Transverse colon (tissue), 4 donors: ENCODE results near the gene TDRD9. TPM values are rescaled to one million over a fixed set of nuclear protein-coding genes. Genes with fewer than 3 reads are reported as not detected.

Source experiments
- DNase-seq: peaks from one replicate; pipeline ENCODE4 v3.0.0-alpha.2; 2019
- H3K27ac ChIP-seq, 4 donors: fragments of 200-600 bp; sonication (generic); 2 replicates each; pipeline ENCODE4 v1.5.1; 2016 to 2018; ENCODE audit warnings: inconsistent platforms in 4 of 4
- H3K27me3 ChIP-seq: fragments of 200-600 bp; sonication (generic); 2 replicates; pipeline ENCODE4 v1.5.1; 2017; ENCODE audit warnings: inconsistent platforms
- H3K36me3 ChIP-seq, 4 donors: fragments of 200-600 bp; sonication (generic); 2 replicates each; pipeline ENCODE4 v1.5.1; 2017 to 2019; ENCODE audit warnings: inconsistent platforms in 4 of 4
- H3K4me1 ChIP-seq, 4 donors: fragments of 200-600 bp; sonication (generic); 2 replicates each; pipeline ENCODE4 v1.5.1; 2017 to 2020; ENCODE audit warnings: inconsistent platforms in 4 of 4
- H3K4me3 ChIP-seq, 4 donors: fragments of 200-600 bp; sonication (generic); 1 replicate in 1 of 4; 2 replicates in 3 of 4; pipeline versions ENCODE4 v1.5.1 to v1.6.1; 2017 to 2019; ENCODE audit warnings: inconsistent platforms in 4 of 4
- H3K9me3 ChIP-seq, 2 donors: fragments of 200-600 bp; sonication (generic); 2 replicates each; pipeline ENCODE4 v1.5.1; 2017 to 2019; ENCODE audit warnings: inconsistent platforms in 2 of 2
- CTCF ChIP-seq, 5 experiments: fragments of 200-600 bp in 3 of 5; fragments of 450-650 bp in 2 of 5; sonication (generic) in 3 of 5; IDR thresholded peaks; 1 replicate in 2 of 5; 2 replicates in 3 of 5; pipeline ENCODE4 v1.5.1; 2016 to 2017; ENCODE audit warnings: antibody characterized with exemption in 5 of 5, inconsistent platforms in 3 of 5, mild to moderate bottlenecking in 2 of 5, moderate library complexity in 1 of 5
- EP300 ChIP-seq: sonication (generic); formaldehyde crosslinking; IDR thresholded peaks from one replicate; pipeline ENCODE4 v1.6.1; 2017; ENCODE audit warnings: antibody characterized with exemption, low read depth
- POLR2A ChIP-seq: fragments of 450-650 bp; IDR thresholded peaks from one replicate; pipeline ENCODE4 v1.6.1; 2016; ENCODE audit warnings: antibody characterized with exemption, mild to moderate bottlenecking, moderate library complexity
- POLR2AphosphoS5 ChIP-seq, 3 donors: sonication (generic); formaldehyde crosslinking; IDR thresholded peaks; one replicate each; pipeline ENCODE4 v1.6.1; 2016; ENCODE audit warnings: antibody characterized with exemption in 3 of 3
- WGBS, 2 donors: methylation state at CpG; one replicate each; pipeline ENCODE4 v1.1.5; 2018; ENCODE audit warnings: low coverage in 1 of 2; 5-methylcytosine and 5-hydroxymethylcytosine counted together
- in situ Hi-C, 4 donors: fragments of 200-750 bp; cut with MboI; loops; one replicate each; pipeline versions ENCODE4 v1.15.0 to v1.15.1; 2017; ENCODE audit warnings: low sequenced_read_pairs in 3 of 4, low pct_ligation_motif_present in 1 of 4, low pct_unique_long_range_greater_than_20kb in 1 of 4
- intact Hi-C: fragments of 100-400 bp; cut with DNase I; formaldehyde crosslinking; loops from one replicate; pipeline ENCODE4 v1.15.1; 2023; ENCODE audit warnings: low total_unique reads
- total RNA-seq, 4 donors: library from RNA; depleted of rRNA; stranded (reverse); fragments of >200 nt; gene quantifications; one replicate each; pipeline ENCODE4 v1.1.0, GENCODE V29; 2016

The TDRD9 gene
- total RNA-seq, 4 donors from 2014 or later: 0.55 to 0.79 TPM; not detected in 2

- Histone ChIP-seq H3K27ac (no peak overlapping the region), H3K9me3 (no peaks in the 10 kb centered on the region), H3K36me3 (no peaks in the 10 kb centered on the region), H3K27me3 (peaks cover 25% of the 10 kb centered on the region), H3K4me3 (no peak overlapping the region), H3K4me1 (no peaks in the 10 kb centered on the region)
- no peak for DNase-seq
- WGBS, 2 donors: 78 to 85% methylated on average over 3 of the region's 3 CpGs
- in situ Hi-C loops (no loop called here), intact Hi-C loops (no loop called here)
- TF ChIP-seq POLR2A (no peak), POLR2AphosphoS5 (IDR thresholded peaks at IDR 0.05) (no peak), EP300 (no peak), CTCF (IDR thresholded peaks at IDR 0.05) (no peak)
Observed at GRCh38 chr14:104025534-104025933, 97.3 kb downstream of the TDRD9 start.

GRCh38 chr14:104026024-104026423 is 97.8 kb downstream of the TDRD9 start:
- H3K27me3 ChIP-seq: peaks cover 25% of the 10 kb centered on the region
- no peaks in the 10 kb centered on the region for H3K9me3 ChIP-seq
- no peak for DNase-seq
- H3K27ac ChIP-seq: no peak overlapping the region
- TF ChIP-seq POLR2A (no peak), EP300 (no peak), CTCF (IDR thresholded peaks at IDR 0.05) (no peak)
- H3K36me3 ChIP-seq: no peaks in the 10 kb centered on the region
- no peaks in the 10 kb centered on the region for H3K4me1 ChIP-seq
- WGBS, 2 donors: 78% methylated on average over 1 of the region's 1 CpG; no CpG with 5 or more reads in 1 of the 2 donors
- in situ Hi-C loops: no loop called here
- intact Hi-C loops: no loop called here
- no peak overlapping the region for H3K4me3 ChIP-seq

GRCh38 chr14:104030958-104031357 is 102.7 kb downstream of the TDRD9 start:
- no peaks in the 10 kb centered on the region for H3K4me1 ChIP-seq
- TF ChIP-seq EP300 (no peak), CTCF (IDR thresholded peaks at IDR 0.05) (no peak), POLR2AphosphoS5 (IDR thresholded peaks at IDR 0.05) (no peak), POLR2A (no peak)
- no peaks in the 10 kb centered on the region for H3K9me3 ChIP-seq
- whole genome bisulfite sequencing, 2 donors: 48 to 66% methylated on average over 3 of the region's 3 CpGs
- no peak for DNase-seq
- H3K27ac ChIP-seq: no peak overlapping the region
- intact Hi-C loops (no loop called here), in situ Hi-C loops (no loop called here)
- H3K27me3 ChIP-seq: peaks cover 34% of the 10 kb centered on the region
- no peak overlapping the region for H3K4me3 ChIP-seq
- no peaks in the 10 kb centered on the region for H3K36me3 ChIP-seq

GRCh38 chr14:104031384-104031783 is 103.1 kb downstream of the TDRD9 start:
- intact Hi-C loops: no loop called here

More at GRCh38 chr14:104031384-104031783, 103.1 kb downstream of the TDRD9 start:
- 64% methylated on average over 5 of the region's 5 CpGs; no CpG with 5 or more reads in 1 of the 2 donors for WGBS, 2 donors
- Histone ChIP-seq H3K9me3 (no peaks in the 10 kb centered on the region), H3K4me3 (no peak overlapping the region), H3K4me1 (no peaks in the 10 kb centered on the region), H3K36me3 (no peaks in the 10 kb centered on the region), H3K27ac (no peak overlapping the region), H3K27me3 (peaks cover 34% of the 10 kb centered on the region)
- TF ChIP-seq POLR2A: no peak
- no peak for TF ChIP-seq EP300
- no peak for TF ChIP-seq CTCF (IDR thresholded peaks at IDR 0.05)
- TF ChIP-seq POLR2AphosphoS5 (IDR thresholded peaks at IDR 0.05): no peak
- no peak for DNase-seq
- in situ Hi-C loops: no loop called here
